CD14-positive monocyte (primary cell): ENCODE measurements around the gene CDCA3. TPM values are rescaled to one million over a fixed set of nuclear protein-coding genes. Genes with fewer than 3 reads are reported as not detected.

Experiments used
- DNase-seq, 3 donors: peaks; one replicate each; pipeline ENCODE4 v3.0.0-alpha.2; 2011 to 2022
- H2AFZ ChIP-seq: 2 replicates; pipeline ENCODE4 v1.6.0; 2012; ENCODE audit warnings: mild to moderate bottlenecking, low read depth, low read length, inconsistent platforms; ENCODE audit not compliant: insufficient read depth, poor library complexity, severe bottlenecking
- H3K27ac ChIP-seq, 2 donors: 1 replicate in 1 of 2; 2 replicates in 1 of 2; pipeline ENCODE4 v1.5.1; 2012 to 2013; ENCODE audit warnings: low read length in 2 of 2, control low read depth in 1 of 2, inconsistent platforms in 1 of 2, low read depth in 1 of 2, mild to moderate bottlenecking in 1 of 2
- H3K27me3 ChIP-seq, 2 donors: one replicate each; pipeline versions ENCODE4 v1.6.0 to v1.6.1; 2011 to 2013; ENCODE audit warnings: low read length in 2 of 2; ENCODE audit not compliant: control insufficient read depth in 2 of 2, insufficient read depth in 2 of 2
- H3K36me3 ChIP-seq, 2 donors: replicated peaks in 1 of 2; 1 replicate in 1 of 2; 2 replicates in 1 of 2; pipeline versions ENCODE4 v1.5.1 to v1.6.1; 2012 to 2013; ENCODE audit warnings: low read length in 2 of 2, control low read depth in 1 of 2, inconsistent platforms in 1 of 2, mild to moderate bottlenecking in 1 of 2; ENCODE audit not compliant: insufficient read depth in 2 of 2, control insufficient read depth in 1 of 2
- H3K4me1 ChIP-seq, 2 donors: 1 replicate in 1 of 2; 2 replicates in 1 of 2; pipeline versions ENCODE4 v1.5.1 to v1.6.1; 2012 to 2013; ENCODE audit warnings: low read length in 2 of 2, control low read depth in 1 of 2, inconsistent platforms in 1 of 2, mild to moderate bottlenecking in 1 of 2, moderate library complexity in 1 of 2; ENCODE audit not compliant: insufficient read depth in 2 of 2, control insufficient read depth in 1 of 2
- H3K4me2 ChIP-seq: replicated peaks from 2 replicates; pipeline ENCODE3; 2012; ENCODE audit warnings: low read length, moderate library complexity, mild to moderate bottlenecking; ENCODE audit not compliant: poor library complexity, severe bottlenecking; ENCODE audit errors: extremely low read depth
- H3K4me3 ChIP-seq, 3 experiments: fragments of 200-600 bp in 1 of 3; sonication (generic) in 1 of 3; replicated peaks in 1 of 3; 1 replicate in 2 of 3; 2 replicates in 1 of 3; pipeline ENCODE4 v1.5.1; 2011 to 2013; ENCODE audit warnings: low read length in 3 of 3, mild to moderate bottlenecking in 3 of 3, control low read depth in 2 of 3, low read depth in 2 of 3, inconsistent platforms in 1 of 3, moderate library complexity in 1 of 3
- H3K79me2 ChIP-seq: 2 replicates; pipeline ENCODE4 v1.6.0; 2012; ENCODE audit warnings: mild to moderate bottlenecking, control low read depth, inconsistent platforms, low read length, moderate library complexity; ENCODE audit not compliant: insufficient read depth
- H3K9ac ChIP-seq: 2 replicates; pipeline ENCODE4 v1.6.0; 2017; ENCODE audit warnings: low read length, mild to moderate bottlenecking; ENCODE audit not compliant: insufficient read depth, poor library complexity, severe bottlenecking
- H3K9me3 ChIP-seq, 2 donors: replicated peaks in 1 of 2; 1 replicate in 1 of 2; 2 replicates in 1 of 2; pipeline versions ENCODE4 v1.5.1 to v1.6.1; 2012 to 2013; ENCODE audit warnings: low read length in 2 of 2, control low read depth in 1 of 2; ENCODE audit not compliant: control insufficient read depth in 1 of 2, insufficient read depth in 1 of 2
- H4K20me1 ChIP-seq: 2 replicates; pipeline ENCODE4 v1.6.0; 2012; ENCODE audit warnings: mild to moderate bottlenecking, low read length, control low read depth, moderate library complexity; ENCODE audit not compliant: insufficient read depth
- H3K27ac Mint-ChIP-seq, 7 donors: one replicate each; pipeline ENCODE4 v1.8.0; 2020; ENCODE audit warnings: mild to moderate bottlenecking in 7 of 7, mixed read lengths in 7 of 7, moderate library complexity in 6 of 7, inconsistent platforms in 2 of 7
- H3K27me3 Mint-ChIP-seq, 3 donors: one replicate each; pipeline ENCODE4 v1.8.0; 2021 to 2022; ENCODE audit warnings: low read depth in 3 of 3, mild to moderate bottlenecking in 3 of 3, mixed read lengths in 3 of 3, moderate library complexity in 3 of 3, inconsistent platforms in 1 of 3
- H3K36me3 Mint-ChIP-seq, 2 donors: one replicate each; pipeline ENCODE4 v1.8.0; 2020; ENCODE audit warnings: mixed read lengths in 2 of 2, inconsistent platforms in 1 of 2, mild to moderate bottlenecking in 1 of 2
- H3K4me1 Mint-ChIP-seq: one replicate; pipeline ENCODE4 v1.8.0; 2020; ENCODE audit warnings: mild to moderate bottlenecking, mixed read lengths
- H3K4me3 Mint-ChIP-seq, 2 donors: one replicate each; pipeline ENCODE4 v1.8.0; 2020; ENCODE audit warnings: mild to moderate bottlenecking in 2 of 2, mixed read lengths in 2 of 2, moderate library complexity in 1 of 2
- H3K9me3 Mint-ChIP-seq, 7 donors: one replicate each; pipeline ENCODE4 v1.8.0; 2020 to 2022; ENCODE audit warnings: mixed read lengths in 7 of 7, mild to moderate bottlenecking in 6 of 7, moderate library complexity in 6 of 7, inconsistent platforms in 2 of 7
- WGBS: methylation state at CpG from one replicate; pipeline ENCODE4 v1.1.5; 2013; ENCODE audit warnings: missing lambda C conversion rate; ENCODE audit not compliant: insufficient coverage; 5-methylcytosine and 5-hydroxymethylcytosine counted together
- intact Hi-C, 2 donors: fragments of 100-400 bp; cut with micrococcal nuclease; formaldehyde crosslinking; loops; one replicate each; pipeline versions ENCODE4 v1.15.0 to v1.15.1; 2023
- polyA plus RNA-seq, 3 donors: library from polyadenylated mRNA; depleted of rRNA in 1 of 3; unstranded in 2 of 3; stranded (reverse) in 1 of 3; fragments of 300-500 nt in 2 of 3; fragments of >200 nt in 1 of 3; fragmentation: Illumina TruSeq in 2 of 3; gene quantifications; 1 replicate in 2 of 3; 2 replicates in 1 of 3; pipeline ENCODE4 v1.2.3, GENCODE V29; 2012 to 2021
- TF ChIP-seq, protein P1 (sequence below): fragments of 200-600 bp; IDR thresholded peaks from one replicate; pipeline ENCODE4 v1.8.0; 2022; ENCODE audit warnings: antibody characterized with exemption, mild to moderate bottlenecking

CDCA3 gene
- polyA plus RNA-seq, 3 donors: 0.57 to 0.61 (median 0.59) TPM

DNA sequence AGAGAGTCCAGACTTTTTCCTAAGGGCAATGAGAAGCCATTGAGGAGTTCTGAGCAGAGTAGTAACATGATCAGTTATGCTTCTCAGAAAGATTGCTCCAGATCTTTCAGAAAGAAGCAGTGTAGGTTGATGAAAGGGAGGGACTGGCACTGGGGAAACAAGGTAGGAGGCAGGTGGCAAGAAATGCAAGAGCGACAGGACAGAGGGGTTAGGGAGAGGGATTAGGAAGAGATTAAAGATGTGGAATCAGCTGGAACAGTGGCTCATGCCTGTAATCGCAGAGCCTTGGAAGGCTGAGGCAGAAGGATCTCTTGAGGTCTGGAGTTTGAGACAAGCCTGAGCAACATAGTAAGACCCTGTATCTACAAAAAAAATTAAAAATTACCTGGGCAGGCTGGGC, 3.4 kb downstream of the CDCA3 start:
- Histone ChIP-seq H2AFZ (no peak overlapping the region), H3K4me3 (no peak overlapping the region), H3K36me3 (peaks cover 3 to 30% of the 10 kb centered on the region in 2 donors), H3K4me1 (peaks cover 22 to 27% of the 10 kb centered on the region in 2 donors), H3K27me3 (no peaks in the 10 kb centered on the region), H3K4me2 (no peak overlapping the region), H3K79me2 (peaks cover 25% of the 10 kb centered on the region), H3K9me3 (no peaks in the 10 kb centered on the region), H4K20me1 (no peaks in the 10 kb centered on the region), H3K9ac (no peak overlapping the region), H3K27ac (no peak overlapping the region)
- DNase-seq: no peak
- peaks cover 1 to 4% (median 3%) of the 10 kb centered on the region in 3 donors for H3K27me3 Mint-ChIP-seq
- H3K4me3 Mint-ChIP-seq: no peak overlapping the region
- 100% methylated on average over 1 of the region's 2 CpGs for WGBS
- H3K4me1 Mint-ChIP-seq: peaks cover 31% of the 10 kb centered on the region
- peaks cover 15 to 37% of the 10 kb centered on the region in 2 donors for H3K36me3 Mint-ChIP-seq
- TF ChIP-seq, protein P1, sequence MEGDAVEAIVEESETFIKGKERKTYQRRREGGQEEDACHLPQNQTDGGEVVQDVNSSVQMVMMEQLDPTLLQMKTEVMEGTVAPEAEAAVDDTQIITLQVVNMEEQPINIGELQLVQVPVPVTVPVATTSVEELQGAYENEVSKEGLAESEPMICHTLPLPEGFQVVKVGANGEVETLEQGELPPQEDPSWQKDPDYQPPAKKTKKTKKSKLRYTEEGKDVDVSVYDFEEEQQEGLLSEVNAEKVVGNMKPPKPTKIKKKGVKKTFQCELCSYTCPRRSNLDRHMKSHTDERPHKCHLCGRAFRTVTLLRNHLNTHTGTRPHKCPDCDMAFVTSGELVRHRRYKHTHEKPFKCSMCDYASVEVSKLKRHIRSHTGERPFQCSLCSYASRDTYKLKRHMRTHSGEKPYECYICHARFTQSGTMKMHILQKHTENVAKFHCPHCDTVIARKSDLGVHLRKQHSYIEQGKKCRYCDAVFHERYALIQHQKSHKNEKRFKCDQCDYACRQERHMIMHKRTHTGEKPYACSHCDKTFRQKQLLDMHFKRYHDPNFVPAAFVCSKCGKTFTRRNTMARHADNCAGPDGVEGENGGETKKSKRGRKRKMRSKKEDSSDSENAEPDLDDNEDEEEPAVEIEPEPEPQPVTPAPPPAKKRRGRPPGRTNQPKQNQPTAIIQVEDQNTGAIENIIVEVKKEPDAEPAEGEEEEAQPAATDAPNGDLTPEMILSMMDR: no peak
- intact Hi-C loops: no loop called here
- peak overlapping the region in 2 of 7 donors; percentile 61 to 68 for H3K27ac Mint-ChIP-seq
- no peaks in the 10 kb centered on the region for H3K9me3 Mint-ChIP-seq

- no peak overlapping the region for H3K4me3 Mint-ChIP-seq
- Histone ChIP-seq H3K79me2 (peaks cover 25% of the 10 kb centered on the region), H3K4me1 (peaks cover 19 to 21% of the 10 kb centered on the region in 2 donors), H3K9me3 (no peaks in the 10 kb centered on the region), H3K27me3 (no peaks in the 10 kb centered on the region), H3K9ac (no peak overlapping the region), H2AFZ (no peak overlapping the region), H3K4me3 (no peak overlapping the region), H3K4me2 (no peak overlapping the region), H4K20me1 (no peaks in the 10 kb centered on the region), H3K27ac (no peak overlapping the region), H3K36me3 (peaks cover 3 to 30% of the 10 kb centered on the region in 2 donors)
- H3K27ac Mint-ChIP-seq: peak overlapping the region in 1 of 7 donors; percentile 1
- peaks cover 1 to 4% (median 3%) of the 10 kb centered on the region in 3 donors for H3K27me3 Mint-ChIP-seq
- peaks cover 28% of the 10 kb centered on the region for H3K4me1 Mint-ChIP-seq
- 98% methylated on average over 4 of the region's 7 CpGs for WGBS
- intact Hi-C loops: no loop called here
- TF ChIP-seq, protein P1: no peak
- H3K9me3 Mint-ChIP-seq: no peaks in the 10 kb centered on the region
- H3K36me3 Mint-ChIP-seq: peaks cover 15 to 37% of the 10 kb centered on the region in 2 donors
- DNase-seq: no peak
Observed at GRCh38 chr12:6846316-6846869, 4.7 kb downstream of the CDCA3 start.
